HepG2 (cell line): ENCODE measurements around the gene KSR1. TPM values are rescaled to one million over a fixed set of nuclear protein-coding genes. Genes with fewer than 3 reads are reported as not detected.

ENCODE experiments used
- AKAP8 ChIP-seq: sonication (generic); formaldehyde crosslinking; IDR thresholded peaks from 2 replicates; pipeline ENCODE4 v1.5.1; 2020; ENCODE audit warnings: mild to moderate bottlenecking, missing genetic modification reagents
- ARNTL ChIP-seq: sonication (generic); formaldehyde crosslinking; IDR thresholded peaks from 2 replicates; pipeline ENCODE4 v1.4.0; 2020; ENCODE audit warnings: mild to moderate bottlenecking, missing genetic modification reagents
- ATF1 ChIP-seq: IDR thresholded peaks from 2 replicates; pipeline ENCODE4 v1.6.1; 2016; ENCODE audit warnings: mild to moderate bottlenecking, control low read depth
- ATF7-NPFF ChIP-seq: sonication (generic); formaldehyde crosslinking; IDR thresholded peaks from 2 replicates; pipeline ENCODE4 v1.8.1; 2023; ENCODE audit warnings: mild to moderate bottlenecking, low read depth, missing genetic modification reagents, moderate library complexity
- CEBPG ChIP-seq: IDR thresholded peaks from 2 replicates; pipeline ENCODE4 v1.6.1; 2016
- ETV5 ChIP-seq: IDR thresholded peaks from 2 replicates; pipeline ENCODE4 v1.6.1; 2018; ENCODE audit warnings: missing biosample characterization, missing genetic modification reagents, inconsistent platforms, borderline replicate concordance
- GFI1 ChIP-seq: sonication (generic); formaldehyde crosslinking; IDR thresholded peaks from 2 replicates; pipeline ENCODE4 v1.5.0; 2020; ENCODE audit warnings: missing genetic modification reagents, mild to moderate bottlenecking, borderline replicate concordance
- KDM5A ChIP-seq: fragments of 200-600 bp; sonication (generic); IDR thresholded peaks from 2 replicates; pipeline ENCODE4 v1.7.0; 2018; ENCODE audit warnings: antibody characterized with exemption, mild to moderate bottlenecking, low read length, borderline replicate concordance
- MAX ChIP-seq: IDR thresholded peaks from 2 replicates; pipeline ENCODE4 v1.6.1; 2012; ENCODE audit warnings: inconsistent platforms
- MEIS1 ChIP-seq: sonication (generic); formaldehyde crosslinking; IDR thresholded peaks from 2 replicates; pipeline ENCODE4 v1.9.0; 2021; ENCODE audit warnings: mild to moderate bottlenecking, missing genetic modification reagents, moderate library complexity, borderline replicate concordance
- SOX6 ChIP-seq, 2 experiments: fragments of 450-650 bp in 1 of 2; sonication (generic) in 1 of 2; formaldehyde crosslinking in 1 of 2; IDR thresholded peaks; 2 replicates each; pipeline versions ENCODE4 v1.4.0 to v1.6.1; 2017 to 2020; ENCODE audit warnings: antibody characterized with exemption in 1 of 2, mild to moderate bottlenecking in 1 of 2, missing genetic modification reagents in 1 of 2
- TAF1 ChIP-seq: sonication (generic); formaldehyde crosslinking; IDR thresholded peaks from 2 replicates; pipeline ENCODE4 v1.4.0; 2020; ENCODE audit warnings: missing genetic modification reagents
- TCF7 ChIP-seq: sonication (generic); IDR thresholded peaks from 2 replicates; pipeline ENCODE4 v1.6.1; 2016; ENCODE audit warnings: antibody characterized with exemption, low read depth
- TEAD3 ChIP-seq: optimal IDR thresholded peaks from 2 replicates; pipeline ENCODE3; 2016; ENCODE audit warnings: borderline replicate concordance
- YEATS2 ChIP-seq: sonication (generic); formaldehyde crosslinking; IDR thresholded peaks from 2 replicates; pipeline ENCODE4 v1.4.0; 2020; ENCODE audit warnings: missing genetic modification reagents, borderline replicate concordance
- ZFP41 ChIP-seq: sonication (generic); formaldehyde crosslinking; IDR thresholded peaks from 2 replicates; pipeline ENCODE4 v1.4.0; 2020; ENCODE audit warnings: mild to moderate bottlenecking, missing genetic modification reagents, borderline replicate concordance
- ZNF441 ChIP-seq: sonication (generic); formaldehyde crosslinking; IDR thresholded peaks from 2 replicates; pipeline ENCODE4 v1.7.0; 2021; ENCODE audit warnings: missing genetic modification reagents, borderline replicate concordance
- ZNF556 ChIP-seq: sonication (generic); formaldehyde crosslinking; IDR thresholded peaks from 2 replicates; pipeline ENCODE4 v1.4.0; 2020; ENCODE audit warnings: mild to moderate bottlenecking, missing genetic modification reagents, borderline replicate concordance
- ZNF678 ChIP-seq: sonication (generic); formaldehyde crosslinking; IDR thresholded peaks from 2 replicates; pipeline ENCODE4 v1.4.0; 2020; ENCODE audit warnings: mild to moderate bottlenecking, missing genetic modification reagents
- polyA plus RNA-seq, 8 experiments: library from polyadenylated mRNA; depleted of rRNA in 3 of 8; stranded (reverse) in 7 of 8; unstranded in 1 of 8; fragments of >200 nt; fragmentation: Illumina TruSeq in 4 of 8; extraction: Trizol in 4 of 8; gene quantifications; 2 replicates each; pipeline versions ENCODE4 v1.2.1 to v1.2.3, GENCODE V29; 2011 to 2016; ENCODE audit warnings: low read depth in 4 of 8, missing spikeins in 1 of 8, mixed read lengths in 1 of 8; ENCODE audit not compliant: insufficient read depth in 1 of 8
- total RNA-seq, 5 experiments: library from RNA; depleted of rRNA; stranded (reverse); fragments of >200 nt; fragmentation: Illumina TruSeq; extraction: Trizol; gene quantifications; 2 replicates each; pipeline ENCODE4 v1.2.3, GENCODE V29; 2016; ENCODE audit warnings: low read depth in 1 of 5
- TF ChIP-seq, protein P1 (sequence below): IDR thresholded peaks from 2 replicates; pipeline ENCODE4 v1.6.1; 2016; ENCODE audit warnings: missing genetic modification reagents, missing compliant biosample characterization
- TF ChIP-seq, protein P2 (sequence below): sonication (generic); formaldehyde crosslinking; IDR thresholded peaks from 2 replicates; pipeline ENCODE4 v1.4.0; 2020; ENCODE audit warnings: low read depth, mild to moderate bottlenecking, missing genetic modification reagents
- TF ChIP-seq, protein P3 (sequence below): IDR thresholded peaks from 2 replicates; pipeline ENCODE4 v1.4.0; 2020; ENCODE audit warnings: mild to moderate bottlenecking, missing genetic modification reagents

Gene KSR1
- total and polyA plus RNA-seq, 2 of the 13 experiments (the other 11 are each of a cell fraction or from before 2014, with no cell fraction given): 10.1 to 16.6 TPM

GRCh38 chr17:27532269-27533263 is 76.3 kb downstream of the KSR1 start (continued):
- TF ChIP-seq ATF7-NPFF: 0 out of 2 replicates have a peak, but pooled peaks have one; percentile 38
- TF ChIP-seq, protein P1, sequence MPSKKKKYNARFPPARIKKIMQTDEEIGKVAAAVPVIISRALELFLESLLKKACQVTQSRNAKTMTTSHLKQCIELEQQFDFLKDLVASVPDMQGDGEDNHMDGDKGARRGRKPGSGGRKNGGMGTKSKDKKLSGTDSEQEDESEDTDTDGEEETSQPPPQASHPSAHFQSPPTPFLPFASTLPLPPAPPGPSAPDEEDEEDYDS (CRISPR knock-in tag): no peak
- TF ChIP-seq SOX6 (IDR thresholded peaks at IDR 0.05): no peak
- TF ChIP-seq SOX6 (CRISPR knock-in tag; IDR thresholded peaks at IDR 0.05): peak; percentile 74
- no peak for TF ChIP-seq ZNF678
- peak; percentile 73 for TF ChIP-seq ZNF441 (CRISPR knock-in tag)
- no peak for TF ChIP-seq KDM5A
- TF ChIP-seq MAX: peak; percentile 75
- peak; percentile 61; the same call in 1 of the 2 replicates for TF ChIP-seq ARNTL (CRISPR knock-in tag)
- no peak for TF ChIP-seq ZFP41
- TF ChIP-seq TAF1: peak; percentile 17; the same call in 1 of the 2 replicates
- TF ChIP-seq GFI1 (CRISPR knock-in tag): no peak
- TF ChIP-seq ZNF556: peak; percentile 72; the same call in 1 of the 2 replicates
- no peak for TF ChIP-seq AKAP8 (CRISPR knock-in tag)
- TF ChIP-seq ETV5: peak; percentile 70; the same call in 1 of the 2 replicates
- peak; percentile 68 for TF ChIP-seq TEAD3 (CRISPR knock-in tag)
- TF ChIP-seq MEIS1 (CRISPR knock-in tag): peak; percentile 55; the same call in 1 of the 2 replicates
- peak; percentile 98 for TF ChIP-seq CEBPG (CRISPR knock-in tag)
- TF ChIP-seq, protein P2, sequence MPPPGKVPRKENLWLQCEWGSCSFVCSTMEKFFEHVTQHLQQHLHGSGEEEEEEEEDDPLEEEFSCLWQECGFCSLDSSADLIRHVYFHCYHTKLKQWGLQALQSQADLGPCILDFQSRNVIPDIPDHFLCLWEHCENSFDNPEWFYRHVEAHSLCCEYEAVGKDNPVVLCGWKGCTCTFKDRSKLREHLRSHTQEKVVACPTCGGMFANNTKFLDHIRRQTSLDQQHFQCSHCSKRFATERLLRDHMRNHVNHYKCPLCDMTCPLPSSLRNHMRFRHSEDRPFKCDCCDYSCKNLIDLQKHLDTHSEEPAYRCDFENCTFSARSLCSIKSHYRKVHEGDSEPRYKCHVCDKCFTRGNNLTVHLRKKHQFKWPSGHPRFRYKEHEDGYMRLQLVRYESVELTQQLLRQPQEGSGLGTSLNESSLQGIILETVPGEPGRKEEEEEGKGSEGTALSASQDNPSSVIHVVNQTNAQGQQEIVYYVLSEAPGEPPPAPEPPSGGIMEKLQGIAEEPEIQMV: 0 out of 2 replicates have a peak, but pooled peaks have one; percentile 61
- TF ChIP-seq YEATS2 (CRISPR knock-in tag): peak; percentile 45; the same call in 1 of the 2 replicates
- no peak for TF ChIP-seq ATF1
- TF ChIP-seq TCF7: peak; percentile 15; the same call in 1 of the 2 replicates
- TF ChIP-seq, protein P3, sequence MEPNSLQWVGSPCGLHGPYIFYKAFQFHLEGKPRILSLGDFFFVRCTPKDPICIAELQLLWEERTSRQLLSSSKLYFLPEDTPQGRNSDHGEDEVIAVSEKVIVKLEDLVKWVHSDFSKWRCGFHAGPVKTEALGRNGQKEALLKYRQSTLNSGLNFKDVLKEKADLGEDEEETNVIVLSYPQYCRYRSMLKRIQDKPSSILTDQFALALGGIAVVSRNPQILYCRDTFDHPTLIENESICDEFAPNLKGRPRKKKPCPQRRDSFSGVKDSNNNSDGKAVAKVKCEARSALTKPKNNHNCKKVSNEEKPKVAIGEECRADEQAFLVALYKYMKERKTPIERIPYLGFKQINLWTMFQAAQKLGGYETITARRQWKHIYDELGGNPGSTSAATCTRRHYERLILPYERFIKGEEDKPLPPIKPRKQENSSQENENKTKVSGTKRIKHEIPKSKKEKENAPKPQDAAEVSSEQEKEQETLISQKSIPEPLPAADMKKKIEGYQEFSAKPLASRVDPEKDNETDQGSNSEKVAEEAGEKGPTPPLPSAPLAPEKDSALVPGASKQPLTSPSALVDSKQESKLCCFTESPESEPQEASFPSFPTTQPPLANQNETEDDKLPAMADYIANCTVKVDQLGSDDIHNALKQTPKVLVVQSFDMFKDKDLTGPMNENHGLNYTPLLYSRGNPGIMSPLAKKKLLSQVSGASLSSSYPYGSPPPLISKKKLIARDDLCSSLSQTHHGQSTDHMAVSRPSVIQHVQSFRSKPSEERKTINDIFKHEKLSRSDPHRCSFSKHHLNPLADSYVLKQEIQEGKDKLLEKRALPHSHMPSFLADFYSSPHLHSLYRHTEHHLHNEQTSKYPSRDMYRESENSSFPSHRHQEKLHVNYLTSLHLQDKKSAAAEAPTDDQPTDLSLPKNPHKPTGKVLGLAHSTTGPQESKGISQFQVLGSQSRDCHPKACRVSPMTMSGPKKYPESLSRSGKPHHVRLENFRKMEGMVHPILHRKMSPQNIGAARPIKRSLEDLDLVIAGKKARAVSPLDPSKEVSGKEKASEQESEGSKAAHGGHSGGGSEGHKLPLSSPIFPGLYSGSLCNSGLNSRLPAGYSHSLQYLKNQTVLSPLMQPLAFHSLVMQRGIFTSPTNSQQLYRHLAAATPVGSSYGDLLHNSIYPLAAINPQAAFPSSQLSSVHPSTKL: peak; percentile 91
